Endothelial cell (in vitro differentiated cells): ENCODE measurements around the gene TCEANC2. TPM values are rescaled to one million over a fixed set of nuclear protein-coding genes. Genes with fewer than 3 reads are reported as not detected.
"Not testable (repeated sequence)": the region's sequence is repeated elsewhere in the genome, so short reads cannot be mapped to it uniquely, and the experiment has no call there.

ENCODE experiments used
- DNase-seq: peaks from one replicate; pipeline ENCODE4 v3.0.0; 2021; ENCODE audit warnings: low spot score
- H3K27ac Mint-ChIP-seq: one replicate; pipeline ENCODE4 v1.8.0; 2021; ENCODE audit warnings: mixed read lengths, inconsistent platforms; ENCODE audit not compliant: unreplicated experiment
- H3K27me3 Mint-ChIP-seq: one replicate; pipeline ENCODE4 v1.8.0; 2021; ENCODE audit warnings: mild to moderate bottlenecking, moderate library complexity, mixed read lengths, inconsistent platforms; ENCODE audit not compliant: unreplicated experiment
- H3K36me3 Mint-ChIP-seq: one replicate; pipeline ENCODE4 v1.8.0; 2021; ENCODE audit warnings: mild to moderate bottlenecking, low read depth, mixed read lengths, inconsistent platforms; ENCODE audit not compliant: unreplicated experiment
- H3K4me1 Mint-ChIP-seq: one replicate; pipeline ENCODE4 v1.8.0; 2021; ENCODE audit warnings: mild to moderate bottlenecking, mixed read lengths, inconsistent platforms; ENCODE audit not compliant: unreplicated experiment
- H3K4me3 Mint-ChIP-seq: one replicate; pipeline ENCODE4 v1.8.0; 2021; ENCODE audit warnings: mild to moderate bottlenecking, mixed read lengths, inconsistent platforms; ENCODE audit not compliant: unreplicated experiment
- H3K9me3 Mint-ChIP-seq: one replicate; pipeline ENCODE4 v1.8.0; 2021; ENCODE audit warnings: mixed read lengths, inconsistent platforms; ENCODE audit not compliant: unreplicated experiment
- total RNA-seq: library from RNA; stranded (reverse); fragmentation: NEBNext Ultra II Directional; extraction: Animal tissue kit (Norgen Biotek cat#: 25700); gene quantifications from one replicate; pipeline ENCODE4 v1.2.1, GENCODE V29; 2021; ENCODE audit not compliant: unreplicated experiment
- TF ChIP-seq, protein P1 (sequence below): fragments of 200-600 bp; sonication (generic); IDR thresholded peaks from one replicate; pipeline ENCODE4 v1.5.0; 2021; ENCODE audit warnings: antibody characterized with exemption; ENCODE audit not compliant: unreplicated experiment

TCEANC2 gene
- total RNA-seq, 1 donor from 2014 or later: 6.3 TPM

DNA sequence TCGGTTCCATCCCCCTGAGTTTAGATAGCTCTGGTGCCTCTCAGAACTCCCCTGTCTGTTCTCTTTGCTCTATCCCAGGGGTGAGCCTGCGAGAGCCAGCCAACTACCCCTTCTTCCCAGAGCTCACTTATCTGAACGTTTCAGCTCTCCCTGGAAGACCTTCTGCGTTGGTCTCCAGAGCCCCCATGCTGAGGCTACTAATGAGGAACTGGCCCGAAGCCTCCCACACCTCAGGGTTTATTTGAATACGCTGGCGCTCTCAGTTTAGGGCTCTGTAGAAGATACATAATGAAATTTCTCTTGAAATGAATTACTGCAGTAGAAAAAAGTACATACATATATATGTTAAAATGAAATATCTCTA lies 43.5 kb downstream of the TCEANC2 start:
- H3K27me3 Mint-ChIP-seq: no peaks in the 10 kb centered on the region
- no peaks in the 10 kb centered on the region for H3K9me3 Mint-ChIP-seq
- TF ChIP-seq, protein P1, sequence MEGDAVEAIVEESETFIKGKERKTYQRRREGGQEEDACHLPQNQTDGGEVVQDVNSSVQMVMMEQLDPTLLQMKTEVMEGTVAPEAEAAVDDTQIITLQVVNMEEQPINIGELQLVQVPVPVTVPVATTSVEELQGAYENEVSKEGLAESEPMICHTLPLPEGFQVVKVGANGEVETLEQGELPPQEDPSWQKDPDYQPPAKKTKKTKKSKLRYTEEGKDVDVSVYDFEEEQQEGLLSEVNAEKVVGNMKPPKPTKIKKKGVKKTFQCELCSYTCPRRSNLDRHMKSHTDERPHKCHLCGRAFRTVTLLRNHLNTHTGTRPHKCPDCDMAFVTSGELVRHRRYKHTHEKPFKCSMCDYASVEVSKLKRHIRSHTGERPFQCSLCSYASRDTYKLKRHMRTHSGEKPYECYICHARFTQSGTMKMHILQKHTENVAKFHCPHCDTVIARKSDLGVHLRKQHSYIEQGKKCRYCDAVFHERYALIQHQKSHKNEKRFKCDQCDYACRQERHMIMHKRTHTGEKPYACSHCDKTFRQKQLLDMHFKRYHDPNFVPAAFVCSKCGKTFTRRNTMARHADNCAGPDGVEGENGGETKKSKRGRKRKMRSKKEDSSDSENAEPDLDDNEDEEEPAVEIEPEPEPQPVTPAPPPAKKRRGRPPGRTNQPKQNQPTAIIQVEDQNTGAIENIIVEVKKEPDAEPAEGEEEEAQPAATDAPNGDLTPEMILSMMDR: no peak
- DNase-seq: no peak
- H3K36me3 Mint-ChIP-seq: peaks cover 14% of the 10 kb centered on the region
- H3K4me1 Mint-ChIP-seq: peaks cover 31% of the 10 kb centered on the region
- peak overlapping the region; percentile 4 for H3K4me3 Mint-ChIP-seq
- no peak overlapping the region for H3K27ac Mint-ChIP-seq

DNA sequence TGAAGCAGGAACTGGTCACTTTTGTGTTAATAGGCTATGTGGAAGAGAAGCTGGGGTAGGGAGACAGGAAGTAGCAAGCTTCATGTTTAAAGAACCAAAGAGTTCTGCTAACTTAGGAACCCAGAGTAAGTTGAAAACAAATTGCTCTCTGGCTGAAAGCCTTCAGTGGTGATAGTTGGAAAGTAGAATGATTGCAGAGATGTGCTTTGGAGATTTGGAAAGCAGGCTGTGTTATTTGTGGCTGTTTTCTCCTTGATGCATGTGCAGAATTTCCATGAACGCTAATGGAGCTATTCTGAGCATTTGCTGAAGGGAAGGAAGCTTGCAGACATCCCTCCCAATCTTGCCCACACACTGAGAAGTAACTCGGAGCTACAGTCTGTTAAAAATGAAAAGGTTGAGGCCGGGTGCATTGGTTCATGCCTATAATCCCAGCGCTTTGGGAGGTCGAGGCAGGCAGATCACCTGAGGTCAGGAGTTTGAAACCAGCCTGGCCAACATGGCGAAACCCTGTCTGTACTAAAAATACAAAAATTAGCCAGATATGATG lies 45.7 kb downstream of the TCEANC2 start:
- no peaks in the 10 kb centered on the region for H3K9me3 Mint-ChIP-seq
- no peak overlapping the region for H3K4me3 Mint-ChIP-seq
- H3K4me1 Mint-ChIP-seq: peaks cover 31% of the 10 kb centered on the region
- H3K27me3 Mint-ChIP-seq: peaks cover 2% of the 10 kb centered on the region
- DNase-seq: no peak
- TF ChIP-seq, protein P1: no peak
- peaks cover 21% of the 10 kb centered on the region for H3K36me3 Mint-ChIP-seq
- no peak overlapping the region for H3K27ac Mint-ChIP-seq

DNA sequence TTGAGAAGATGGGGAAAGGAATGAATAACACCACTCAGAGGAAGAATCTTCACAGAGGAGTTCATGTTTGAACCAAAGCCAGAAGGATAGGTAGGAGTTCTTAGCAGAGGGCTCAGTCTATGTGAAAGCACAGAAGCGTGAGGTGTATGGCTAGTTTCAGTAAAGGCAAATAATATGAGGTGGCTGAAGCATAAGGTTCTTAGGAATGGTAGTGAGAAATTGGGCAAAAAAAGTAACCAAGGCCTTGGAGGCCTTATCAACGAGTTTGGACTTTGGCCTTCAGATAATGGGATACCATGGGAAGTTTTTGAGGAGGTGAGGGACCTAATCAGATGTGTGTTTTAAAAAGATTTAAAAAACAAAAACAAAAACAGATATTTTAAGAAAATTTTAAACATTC lies 47.1 kb downstream of the TCEANC2 start:
- Mint-ChIP-seq H3K4me3 (no peak overlapping the region), H3K36me3 (peaks cover 21% of the 10 kb centered on the region), H3K27ac (no peak overlapping the region), H3K4me1 (peaks cover 34% of the 10 kb centered on the region), H3K27me3 (peaks cover 2% of the 10 kb centered on the region), H3K9me3 (no peaks in the 10 kb centered on the region)
- TF ChIP-seq, protein P1: no peak
- DNase-seq: no peak

DNA sequence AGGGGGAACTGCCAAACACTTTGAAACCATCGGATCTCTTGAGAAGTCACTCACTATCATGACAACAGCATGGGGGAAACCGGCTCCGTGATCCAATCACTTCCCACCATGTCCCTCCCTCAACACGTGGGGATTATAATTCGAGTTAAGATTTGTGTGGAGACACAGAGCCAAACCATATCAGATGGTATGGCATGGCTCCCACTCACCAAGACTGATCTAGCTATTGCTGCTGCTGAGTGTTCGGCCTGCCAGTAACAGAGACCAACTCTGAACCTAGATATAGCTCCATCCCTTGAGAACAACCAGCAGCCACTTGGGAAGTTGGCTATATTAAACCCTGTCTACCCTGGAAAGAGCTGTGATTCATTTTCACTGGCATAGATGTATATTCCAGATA lies 50.0 kb downstream of the TCEANC2 start:
- Mint-ChIP-seq H3K4me3 (no peak overlapping the region), H3K9me3 (no peaks in the 10 kb centered on the region), H3K27ac (no peak overlapping the region), H3K27me3 (peaks cover 2% of the 10 kb centered on the region), H3K36me3 (peaks cover 14% of the 10 kb centered on the region), H3K4me1 (peaks cover 20% of the 10 kb centered on the region)
- no peak for DNase-seq
- TF ChIP-seq, protein P1: no peak

DNA sequence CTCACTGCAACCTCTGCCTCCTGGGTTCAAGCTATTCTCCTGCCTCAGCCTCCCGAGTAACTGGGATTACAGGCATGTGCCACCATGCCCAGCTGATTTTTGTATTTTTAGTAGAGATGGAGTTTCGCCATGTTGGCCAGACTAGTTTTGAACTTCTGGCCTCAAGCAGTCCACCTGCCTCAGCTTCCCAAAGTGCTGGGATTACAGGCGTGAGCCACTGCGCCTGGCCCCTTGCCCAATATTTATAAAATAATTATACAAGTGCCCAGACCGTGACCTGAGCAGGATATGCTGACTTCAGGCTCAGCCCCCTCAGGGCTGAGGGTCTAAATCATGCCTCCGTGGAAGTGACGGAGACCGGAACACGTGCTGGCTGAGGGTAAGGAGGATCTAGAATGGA lies 51.2 kb downstream of the TCEANC2 start:
- H3K36me3 Mint-ChIP-seq, H3K27ac Mint-ChIP-seq, H3K9me3 Mint-ChIP-seq, H3K4me3 Mint-ChIP-seq, H3K27me3 Mint-ChIP-seq, DNase-seq: not testable (repeated sequence)
- H3K4me1 Mint-ChIP-seq: peaks cover 11% of the 10 kb centered on the region
